ENCODE measurements around the gene PTMS. TPM values are rescaled to one million over a fixed set of nuclear protein-coding genes. Genes with fewer than 3 reads are reported as not detected.
A peak's percentile ranks its signal among the peaks of the same experiment; 100 is the strongest.

Gene PTMS
- 2,422 TPM for polyA plus RNA-seq (2013, experiment 1 of 2)
- 2,254 TPM for polyA plus RNA-seq (2013, experiment 2 of 2)

DNA sequence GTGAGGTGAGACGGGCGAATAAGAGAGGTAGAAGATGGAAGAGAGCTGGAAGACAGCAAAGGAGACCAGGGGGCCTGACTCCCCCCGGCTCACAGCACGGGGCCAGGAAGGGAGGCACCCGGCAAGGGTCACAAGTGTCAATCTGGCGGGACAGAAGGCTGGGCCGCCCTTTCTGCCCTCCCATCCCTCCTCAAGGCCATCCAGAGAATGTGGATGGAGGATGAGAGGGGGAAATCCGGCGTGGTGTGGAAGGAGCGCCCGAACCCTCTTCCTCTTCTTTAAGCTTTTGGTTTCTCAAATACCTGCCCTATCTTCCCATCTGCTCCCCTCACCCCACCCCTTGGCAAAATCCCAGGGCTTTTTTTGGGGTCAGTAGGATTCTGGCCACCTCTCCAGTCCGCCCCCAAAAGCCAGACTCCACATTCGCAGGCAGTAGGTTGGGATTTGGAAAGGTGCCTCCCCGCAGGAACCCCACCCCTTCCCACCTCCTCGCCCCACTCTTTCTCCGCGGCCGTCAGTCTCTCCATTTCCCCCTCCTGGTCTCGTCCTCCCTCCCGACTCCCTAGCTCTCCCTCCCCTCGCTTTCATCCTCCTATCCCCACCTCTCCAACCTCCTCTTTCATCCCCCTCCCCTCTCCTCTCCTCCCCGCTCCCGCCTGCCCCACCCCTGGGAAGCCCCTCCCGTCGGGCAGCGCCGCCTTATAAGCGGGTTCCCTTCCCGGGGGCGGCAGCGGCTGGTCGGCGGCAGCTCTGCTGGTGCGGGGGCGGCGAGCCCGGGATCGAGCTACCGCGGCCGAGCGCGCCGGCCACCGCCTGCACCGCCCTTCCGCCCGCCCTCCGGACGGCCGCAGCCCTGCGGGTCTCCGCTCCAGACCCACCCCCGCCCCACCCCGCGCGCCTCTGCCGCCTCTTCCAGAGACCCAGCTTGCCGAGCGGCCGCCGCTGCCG lies at the start of gene PTMS:
Gene PTMS (plus strand): TSS at position 730 of the 948 bp plus-strand sequence. CDS start 343 bp downstream, outside the sequence.
- Histone ChIP-seq H3K9me3 (replicated peaks in 1 of 2; ENCODE audit: control insufficient read depth in 2 of 2, insufficient read depth in 1 of 2, low read depth in 1 of 2, low read length in 2 of 2) (peaks cover 0 to 4% of the 10 kb centered on the region in 2 donors), H2BK12ac (ENCODE audit: low read length) (no peak within 1 kb of the TSS), H4K8ac (ENCODE audit: low read depth, low read length) (no peak within 1 kb of the TSS), H3K9ac (ENCODE audit: low read depth, low read length, poor library complexity) (peak within 1 kb of the TSS; percentile 98), H3K4ac (ENCODE audit: low read length) (no peak within 1 kb of the TSS), H3K18ac (ENCODE audit: low read length) (peak within 1 kb of the TSS; percentile 96), H3K27ac (replicated peaks; ENCODE audit: low read length) (peak within 1 kb of the TSS; percentile 98), H2AK5ac (ENCODE audit: low read depth, low read length) (peak within 1 kb of the TSS; percentile 42), H3K27me3 (ENCODE audit: control insufficient read depth in 3 of 3, insufficient read depth in 3 of 3, low read depth in 1 of 3, low read length in 3 of 3) (no peaks in the 10 kb centered on the region), H2AFZ (ENCODE audit: low read length) (peak within 1 kb of the TSS; percentile 10), H4K91ac (ENCODE audit: low read depth, low read length, poor library complexity) (peak within 1 kb of the TSS; percentile 60), H2BK15ac (ENCODE audit: low read length) (peak within 1 kb of the TSS; percentile 88), H3K23ac (ENCODE audit: low read depth, low read length, poor library complexity) (peak within 1 kb of the TSS; percentile 95), H2BK5ac (ENCODE audit: low read length) (peak within 1 kb of the TSS; percentile 99), H3K79me1 (ENCODE audit: low read depth, low read length) (peaks cover 5% of the 10 kb centered on the region), H3K14ac (ENCODE audit: low read length) (peak within 1 kb of the TSS; percentile 58), H3K36me3 (replicated peaks in 1 of 2; ENCODE audit: control insufficient read depth in 2 of 2, insufficient read depth in 2 of 2, low read length in 2 of 2) (peaks cover 16 to 27% of the 10 kb centered on the region in 2 donors), H2BK120ac (ENCODE audit: low read depth, low read length) (peak within 1 kb of the TSS; percentile 65), H3K4me3 (ENCODE audit: low read length in 2 of 2) (peak within 1 kb of the TSS; percentile 93 to 98), H3K4me2 (ENCODE audit: insufficient read depth, low read length, poor library complexity, severe bottlenecking) (peak within 1 kb of the TSS; percentile 84), H3K4me1 (ENCODE audit: control insufficient read depth in 2 of 2, insufficient read depth in 1 of 2, low read depth in 1 of 2, low read length in 2 of 2) (peaks cover 31 to 46% of the 10 kb centered on the region in 2 donors)
- 100% methylated on average over 1 of the region's 63 CpGs; no CpG with 5 or more reads in 1 of the 2 donors for WGBS, 2 donors (ENCODE audit: extremely low coverage in 2 of 2, insufficient read length in 2 of 2, insufficient replicate concordance in 1 of 2)
- peak; percentile 89 for DNase-seq (ENCODE audit: low spot score)

DNA sequence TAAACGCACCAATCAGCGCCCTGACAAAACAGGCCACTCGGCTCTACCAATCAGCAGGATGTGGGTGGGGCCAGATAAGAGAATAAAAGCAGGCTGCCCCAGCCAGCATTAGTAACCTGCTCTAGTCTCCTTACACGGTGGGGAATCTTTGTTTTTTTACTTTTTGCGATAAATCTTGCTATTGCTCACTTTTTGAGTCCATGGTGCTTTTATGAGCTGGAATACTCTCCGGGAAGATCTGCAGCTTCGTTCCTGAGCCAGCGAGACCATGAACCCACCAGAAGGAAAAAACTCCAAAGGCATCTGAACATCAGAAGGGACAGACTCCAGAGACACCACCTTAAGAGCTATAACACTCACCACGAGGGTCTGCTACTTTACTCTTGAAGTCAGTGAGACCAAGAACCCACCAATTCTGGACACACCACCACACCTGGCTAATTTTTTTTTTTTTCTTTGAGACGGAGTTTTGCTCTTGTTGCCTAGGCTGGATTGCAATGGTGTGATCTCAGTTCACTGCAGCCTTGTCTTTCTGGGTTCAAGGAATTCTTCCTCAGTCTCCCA lies 49.2 kb upstream of the PTMS start:
- Histone ChIP-seq H2BK120ac (ENCODE audit: low read depth, low read length) (no peak overlapping the region), H3K18ac (ENCODE audit: low read length) (no peak overlapping the region), H3K4ac (ENCODE audit: low read length) (no peak overlapping the region), H3K23ac (ENCODE audit: low read depth, low read length, poor library complexity) (no peak overlapping the region), H3K4me3 (ENCODE audit: low read length in 2 of 2) (no peak overlapping the region), H4K91ac (ENCODE audit: low read depth, low read length, poor library complexity) (no peak overlapping the region), H3K9me3 (replicated peaks in 1 of 2; ENCODE audit: control insufficient read depth in 2 of 2, insufficient read depth in 1 of 2, low read depth in 1 of 2, low read length in 2 of 2) (no peaks in the 10 kb centered on the region), H2BK5ac (ENCODE audit: low read length) (no peak overlapping the region), H3K36me3 (replicated peaks in 1 of 2; ENCODE audit: control insufficient read depth in 2 of 2, insufficient read depth in 2 of 2, low read length in 2 of 2) (no peaks in the 10 kb centered on the region), H3K4me1 (ENCODE audit: control insufficient read depth in 2 of 2, insufficient read depth in 1 of 2, low read depth in 1 of 2, low read length in 2 of 2) (no peaks in the 10 kb centered on the region), H2AK5ac (ENCODE audit: low read depth, low read length) (no peak overlapping the region), H3K27me3 (ENCODE audit: control insufficient read depth in 3 of 3, insufficient read depth in 3 of 3, low read depth in 1 of 3, low read length in 3 of 3) (no peaks in the 10 kb centered on the region), H3K14ac (ENCODE audit: low read length) (no peak overlapping the region), H2BK15ac (ENCODE audit: low read length) (no peak overlapping the region), H3K9ac (ENCODE audit: low read depth, low read length, poor library complexity) (no peak overlapping the region), H4K8ac (ENCODE audit: low read depth, low read length) (no peak overlapping the region), H3K27ac (replicated peaks; ENCODE audit: low read length) (no peak overlapping the region), H2BK12ac (ENCODE audit: low read length) (no peak overlapping the region), H3K4me2 (ENCODE audit: insufficient read depth, low read length, poor library complexity, severe bottlenecking) (no peak overlapping the region), H3K79me1 (ENCODE audit: low read depth, low read length) (no peaks in the 10 kb centered on the region), H2AFZ (ENCODE audit: low read length) (peak overlapping the region; percentile 62)
- WGBS, 2 donors (ENCODE audit: extremely low coverage in 2 of 2, insufficient read length in 2 of 2, insufficient replicate concordance in 1 of 2): no CpG with 5 or more reads among the region's 10 CpGs
- no peak for DNase-seq (ENCODE audit: low spot score)

- Histone ChIP-seq H3K4ac (ENCODE audit: low read length) (no peak overlapping the region), H2BK15ac (ENCODE audit: low read length) (no peak overlapping the region), H3K4me1 (ENCODE audit: control insufficient read depth in 2 of 2, insufficient read depth in 1 of 2, low read depth in 1 of 2, low read length in 2 of 2) (peaks cover 3 to 5% of the 10 kb centered on the region in 2 donors), H2AFZ (ENCODE audit: low read length) (peak overlapping the region; percentile 84), H3K27ac (replicated peaks; ENCODE audit: low read length) (no peak overlapping the region), H3K14ac (ENCODE audit: low read length) (no peak overlapping the region), H4K8ac (ENCODE audit: low read depth, low read length) (no peak overlapping the region), H2BK120ac (ENCODE audit: low read depth, low read length) (no peak overlapping the region), H3K36me3 (replicated peaks in 1 of 2; ENCODE audit: control insufficient read depth in 2 of 2, insufficient read depth in 2 of 2, low read length in 2 of 2) (peaks cover under 1 to 13% of the 10 kb centered on the region in 2 donors), H3K79me1 (ENCODE audit: low read depth, low read length) (no peaks in the 10 kb centered on the region), H3K27me3 (ENCODE audit: control insufficient read depth in 3 of 3, insufficient read depth in 3 of 3, low read depth in 1 of 3, low read length in 3 of 3) (no peaks in the 10 kb centered on the region), H3K4me3 (ENCODE audit: low read length in 2 of 2) (peak overlapping the region in 1 of 2 donors; percentile 76), H2BK12ac (ENCODE audit: low read length) (no peak overlapping the region), H3K4me2 (ENCODE audit: insufficient read depth, low read length, poor library complexity, severe bottlenecking) (no peak overlapping the region), H3K9ac (ENCODE audit: low read depth, low read length, poor library complexity) (no peak overlapping the region), H3K23ac (ENCODE audit: low read depth, low read length, poor library complexity) (no peak overlapping the region), H2BK5ac (ENCODE audit: low read length) (no peak overlapping the region), H2AK5ac (ENCODE audit: low read depth, low read length) (no peak overlapping the region), H3K9me3 (replicated peaks in 1 of 2; ENCODE audit: control insufficient read depth in 2 of 2, insufficient read depth in 1 of 2, low read depth in 1 of 2, low read length in 2 of 2) (no peaks in the 10 kb centered on the region), H3K18ac (ENCODE audit: low read length) (no peak overlapping the region), H4K91ac (ENCODE audit: low read depth, low read length, poor library complexity) (no peak overlapping the region)
- DNase-seq (ENCODE audit: low spot score): no peak
- no CpG with 5 or more reads among the region's 3 CpGs for WGBS, 2 donors (ENCODE audit: extremely low coverage in 2 of 2, insufficient read length in 2 of 2, insufficient replicate concordance in 1 of 2)
Observed at GRCh38 chr12:6722863-6723262, 43.3 kb upstream of the PTMS start.

All from neuronal stem cell (in vitro differentiated cells).